ENCODE measurements around the gene MED31.
"Not testable (repeated sequence)": the region's sequence is repeated elsewhere in the genome, so short reads cannot be mapped to it uniquely, and the experiment has no call there.

DNA sequence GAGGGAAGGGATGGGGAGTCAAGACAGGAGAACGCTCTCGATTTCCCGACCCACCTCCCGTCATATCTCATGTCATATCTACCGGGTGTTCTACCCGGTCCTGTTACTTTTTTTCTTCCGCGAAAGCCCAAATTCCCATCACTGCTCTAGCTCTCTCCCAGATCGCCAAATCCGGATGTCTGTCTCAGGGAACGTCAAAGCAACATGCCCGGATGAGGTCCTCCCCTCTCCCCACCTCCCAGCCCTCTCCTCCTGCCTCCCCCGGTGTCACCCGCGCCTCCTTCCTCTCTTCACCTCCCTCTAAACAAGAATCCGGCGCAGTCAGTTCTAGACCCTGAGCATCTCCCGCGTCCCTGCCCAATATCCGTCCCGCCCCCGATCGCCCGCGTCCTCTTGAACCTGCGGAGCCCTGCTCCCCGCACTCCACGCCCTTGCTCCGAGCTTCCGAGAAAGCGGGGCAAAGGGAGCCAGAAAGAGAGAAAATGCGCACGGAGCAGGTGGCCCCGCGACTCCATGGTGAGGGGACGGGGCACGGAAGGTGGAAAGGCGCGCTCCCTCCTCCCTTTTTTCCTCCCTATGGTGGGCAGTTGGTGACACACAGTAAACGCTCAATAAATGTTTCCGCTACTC lies 4.4 kb upstream of the MED31 start:
- not testable (repeated sequence) for TF ChIP-seq EZH2 (IDR thresholded peaks at IDR 0.05; ENCODE audit: low read depth); CTCF (conservative IDR thresholded peaks at IDR 0.05)

All from PC-9 (cell line).